ENCODE measurements around the gene TMEM69. TPM values are rescaled to one million over a fixed set of nuclear protein-coding genes. Genes with fewer than 3 reads are reported as not detected.

Gene TMEM69
- polyA plus RNA-seq, 2 of the 4 experiments (the other 2 are of a cell fraction) = 22.7 to 50.8 TPM

DNA sequence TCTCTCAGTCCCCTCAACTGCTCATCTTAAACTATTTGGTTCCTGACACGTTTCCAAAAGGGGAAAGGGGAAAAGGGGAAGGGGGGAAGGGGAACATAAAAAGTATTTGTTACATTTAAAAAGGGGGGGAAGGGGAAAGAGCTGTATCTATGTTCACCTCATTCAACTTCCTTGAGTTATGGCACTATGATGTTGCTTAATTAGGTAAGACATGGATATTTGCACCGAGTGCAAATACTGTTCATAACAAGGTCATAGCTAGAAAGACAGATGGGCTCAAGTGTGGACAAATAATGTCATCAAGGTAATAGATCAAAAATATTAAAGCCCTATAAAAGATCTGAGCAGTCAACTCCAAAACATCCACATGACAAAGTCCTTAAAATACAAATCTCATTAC lies 27.6 kb upstream of the TMEM69 start (continued):
- TF ChIP-seq, protein P1, sequence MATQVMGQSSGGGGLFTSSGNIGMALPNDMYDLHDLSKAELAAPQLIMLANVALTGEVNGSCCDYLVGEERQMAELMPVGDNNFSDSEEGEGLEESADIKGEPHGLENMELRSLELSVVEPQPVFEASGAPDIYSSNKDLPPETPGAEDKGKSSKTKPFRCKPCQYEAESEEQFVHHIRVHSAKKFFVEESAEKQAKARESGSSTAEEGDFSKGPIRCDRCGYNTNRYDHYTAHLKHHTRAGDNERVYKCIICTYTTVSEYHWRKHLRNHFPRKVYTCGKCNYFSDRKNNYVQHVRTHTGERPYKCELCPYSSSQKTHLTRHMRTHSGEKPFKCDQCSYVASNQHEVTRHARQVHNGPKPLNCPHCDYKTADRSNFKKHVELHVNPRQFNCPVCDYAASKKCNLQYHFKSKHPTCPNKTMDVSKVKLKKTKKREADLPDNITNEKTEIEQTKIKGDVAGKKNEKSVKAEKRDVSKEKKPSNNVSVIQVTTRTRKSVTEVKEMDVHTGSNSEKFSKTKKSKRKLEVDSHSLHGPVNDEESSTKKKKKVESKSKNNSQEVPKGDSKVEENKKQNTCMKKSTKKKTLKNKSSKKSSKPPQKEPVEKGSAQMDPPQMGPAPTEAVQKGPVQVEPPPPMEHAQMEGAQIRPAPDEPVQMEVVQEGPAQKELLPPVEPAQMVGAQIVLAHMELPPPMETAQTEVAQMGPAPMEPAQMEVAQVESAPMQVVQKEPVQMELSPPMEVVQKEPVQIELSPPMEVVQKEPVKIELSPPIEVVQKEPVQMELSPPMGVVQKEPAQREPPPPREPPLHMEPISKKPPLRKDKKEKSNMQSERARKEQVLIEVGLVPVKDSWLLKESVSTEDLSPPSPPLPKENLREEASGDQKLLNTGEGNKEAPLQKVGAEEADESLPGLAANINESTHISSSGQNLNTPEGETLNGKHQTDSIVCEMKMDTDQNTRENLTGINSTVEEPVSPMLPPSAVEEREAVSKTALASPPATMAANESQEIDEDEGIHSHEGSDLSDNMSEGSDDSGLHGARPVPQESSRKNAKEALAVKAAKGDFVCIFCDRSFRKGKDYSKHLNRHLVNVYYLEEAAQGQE (IDR thresholded peaks at IDR 0.05) = no peak
- TF ChIP-seq, protein P2, sequence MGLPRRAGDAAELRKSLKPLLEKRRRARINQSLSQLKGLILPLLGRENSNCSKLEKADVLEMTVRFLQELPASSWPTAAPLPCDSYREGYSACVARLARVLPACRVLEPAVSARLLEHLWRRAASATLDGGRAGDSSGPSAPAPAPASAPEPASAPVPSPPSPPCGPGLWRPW (IDR thresholded peaks at IDR 0.05) = no peak
- no peak for TF ChIP-seq SMC3 (IDR thresholded peaks at IDR 0.05)
- no peak for TF ChIP-seq PHF8 (IDR thresholded peaks at IDR 0.05; ENCODE audit: borderline replicate concordance, low read depth)

DNA sequence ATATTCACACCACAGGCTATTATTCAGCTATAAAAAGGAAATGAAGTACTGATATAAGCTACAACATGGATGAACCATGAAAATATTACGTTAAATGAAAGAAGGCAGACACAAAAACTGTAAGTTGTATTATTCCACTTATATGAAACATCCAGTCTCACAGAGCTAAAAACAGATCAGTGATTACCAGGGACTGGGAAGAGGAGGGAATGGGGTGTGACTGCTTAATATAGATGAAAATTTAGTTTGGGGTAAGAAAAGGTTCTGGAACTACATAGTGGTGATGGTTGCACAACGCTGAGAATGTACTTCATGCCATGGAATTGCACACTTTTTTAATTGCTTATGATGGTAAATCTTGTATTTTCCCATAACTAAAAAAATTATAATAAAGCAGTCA lies 21.1 kb upstream of the TMEM69 start:
- no peak for DNase-seq (ENCODE audit: low read depth in 1 of 2, low spot score in 1 of 2)
- H3K27ac ChIP-seq = no peak overlapping the region
- no peak overlapping the region for H3K4me3 ChIP-seq
- TF ChIP-seq TFCP2L1 (CRISPR knock-in tag; IDR thresholded peaks at IDR 0.05) = no peak
- no peak for TF ChIP-seq RCOR1 (IDR thresholded peaks at IDR 0.05; ENCODE audit: low read depth, low read length)
- no peak for TF ChIP-seq CHD4 (IDR thresholded peaks at IDR 0.05; ENCODE audit: borderline replicate concordance)
- no peak for TF ChIP-seq FOSB (CRISPR knock-in tag; IDR thresholded peaks at IDR 0.05)
- TF ChIP-seq MYC (IDR thresholded peaks at IDR 0.05; ENCODE audit: borderline replicate concordance, low read length) = no peak
- TF ChIP-seq SMC3 (IDR thresholded peaks at IDR 0.05) = no peak
- no peak for TF ChIP-seq HOXB5 (CRISPR knock-in tag; IDR thresholded peaks at IDR 0.05)
- TF ChIP-seq PHF8 (IDR thresholded peaks at IDR 0.05; ENCODE audit: borderline replicate concordance, low read depth) = no peak
- TF ChIP-seq, protein P1 (IDR thresholded peaks at IDR 0.05) = no peak
- no peak for TF ChIP-seq JUNB (IDR thresholded peaks at IDR 0.05)
- no peak for TF ChIP-seq JUN (IDR thresholded peaks at IDR 0.05)
- TF ChIP-seq, protein P3, sequence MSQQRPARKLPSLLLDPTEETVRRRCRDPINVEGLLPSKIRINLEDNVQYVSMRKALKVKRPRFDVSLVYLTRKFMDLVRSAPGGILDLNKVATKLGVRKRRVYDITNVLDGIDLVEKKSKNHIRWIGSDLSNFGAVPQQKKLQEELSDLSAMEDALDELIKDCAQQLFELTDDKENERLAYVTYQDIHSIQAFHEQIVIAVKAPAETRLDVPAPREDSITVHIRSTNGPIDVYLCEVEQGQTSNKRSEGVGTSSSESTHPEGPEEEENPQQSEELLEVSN (IDR thresholded peaks at IDR 0.05; ENCODE audit: borderline replicate concordance, low read depth) = no peak
- no peak for TF ChIP-seq RAD21 (conservative IDR thresholded peaks at IDR 0.05 in 1 of 2, IDR thresholded peaks at IDR 0.05 in 1 of 2)
- TF ChIP-seq BHLHE40 (IDR thresholded peaks at IDR 0.05; ENCODE audit: low read depth, low read length) = no peak
- no peak for TF ChIP-seq NR3C1 (IDR thresholded peaks at IDR 0.05)
- no peak for TF ChIP-seq CHD2 (IDR thresholded peaks at IDR 0.05; ENCODE audit: low read length, partially characterized antibody)
- TF ChIP-seq, protein P4, sequence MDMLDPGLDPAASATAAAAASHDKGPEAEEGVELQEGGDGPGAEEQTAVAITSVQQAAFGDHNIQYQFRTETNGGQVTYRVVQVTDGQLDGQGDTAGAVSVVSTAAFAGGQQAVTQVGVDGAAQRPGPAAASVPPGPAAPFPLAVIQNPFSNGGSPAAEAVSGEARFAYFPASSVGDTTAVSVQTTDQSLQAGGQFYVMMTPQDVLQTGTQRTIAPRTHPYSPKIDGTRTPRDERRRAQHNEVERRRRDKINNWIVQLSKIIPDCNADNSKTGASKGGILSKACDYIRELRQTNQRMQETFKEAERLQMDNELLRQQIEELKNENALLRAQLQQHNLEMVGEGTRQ (IDR thresholded peaks at IDR 0.05) = no peak
- TF ChIP-seq EHF (CRISPR knock-in tag; IDR thresholded peaks at IDR 0.05) = no peak
- no peak for TF ChIP-seq RARB (CRISPR knock-in tag; IDR thresholded peaks at IDR 0.05)
- no peaks in the 10 kb centered on the region for H3K9me3 ChIP-seq
- FAIRE-seq = no peak
- POLR2A ChIA-PET = no interaction called here
- H3K4me1 ChIP-seq = peaks cover 17% of the 10 kb centered on the region
- no peak for ATAC-seq
- no peak overlapping the region for H3K4me2 ChIP-seq
- CTCF ChIA-PET = no interaction called here
- whole genome bisulfite sequencing (ENCODE audit: missing lambda C conversion rate) = 91% methylated on average over 2 of the region's 2 CpGs

All from A549 (cell line).